HG03066 (cell line): ENCODE results near the gene ANKS1B.

Experiments
- ATAC-seq: cut with Tn5 transposase; IDR thresholded peaks from one replicate; pipeline ENCODE4 v1.9.1; 2021; ENCODE audit warnings: low read depth; ENCODE audit not compliant: unreplicated experiment

ANKS1B gene

GRCh38 chr12:99147130-99147529, 837.6 kb downstream of the ANKS1B start:
- ATAC-seq: no peak

- ATAC-seq: no peak
Observed at GRCh38 chr12:99146730-99147129, 838.0 kb downstream of the ANKS1B start.

- no peak for ATAC-seq
Observed at GRCh38 chr12:99146185-99146584, 838.6 kb downstream of the ANKS1B start.

GRCh38 chr12:99142651-99143050, 842.1 kb downstream of the ANKS1B start:
- ATAC-seq: no peak

GRCh38 chr12:99140017-99140720, 844.6 kb downstream of the ANKS1B start:
- ATAC-seq: no peak

GRCh38 chr12:99138393-99138792, 846.3 kb downstream of the ANKS1B start:
- no peak for ATAC-seq

- no peak for ATAC-seq
Observed at GRCh38 chr12:99137124-99137855, 847.4 kb downstream of the ANKS1B start.

GRCh38 chr12:99136516-99136915, 848.2 kb downstream of the ANKS1B start:
- ATAC-seq: no peak

GRCh38 chr12:99135376-99135775, 849.4 kb downstream of the ANKS1B start:
- no peak for ATAC-seq

- no peak for ATAC-seq
Observed at GRCh38 chr12:99133401-99133800, 851.3 kb downstream of the ANKS1B start.

GRCh38 chr12:99131751-99132199, 853.0 kb downstream of the ANKS1B start:
- ATAC-seq: no peak

GRCh38 chr12:99130808-99131553, 853.8 kb downstream of the ANKS1B start:
- peak; percentile 91 for ATAC-seq

GRCh38 chr12:99128246-99128802, 856.4 kb downstream of the ANKS1B start:
- no peak for ATAC-seq

- ATAC-seq: no peak
Observed at GRCh38 chr12:99122959-99123358, 861.8 kb downstream of the ANKS1B start.

GRCh38 chr12:99122496-99122895, 862.2 kb downstream of the ANKS1B start:
- ATAC-seq: no peak

- ATAC-seq: no peak
Observed at GRCh38 chr12:99121546-99121945, 863.2 kb downstream of the ANKS1B start.

- ATAC-seq: no peak
Observed at GRCh38 chr12:99119943-99120342, 864.8 kb downstream of the ANKS1B start.

- no peak for ATAC-seq
Observed at GRCh38 chr12:99119449-99119848, 865.3 kb downstream of the ANKS1B start.

- no peak for ATAC-seq
Observed at GRCh38 chr12:99111600-99111999, 873.1 kb downstream of the ANKS1B start.

GRCh38 chr12:99110868-99111267, 873.9 kb downstream of the ANKS1B start:
- ATAC-seq: no peak

- no peak for ATAC-seq
Observed at GRCh38 chr12:99110212-99110611, 874.5 kb downstream of the ANKS1B start.
